Right ventricle myocardium superior (tissue), 1 donor: ENCODE results near the gene ENOX1. TPM values are rescaled to one million over a fixed set of nuclear protein-coding genes. Genes with fewer than 3 reads are reported as not detected.
A peak's percentile ranks its signal among the peaks of the same experiment; 100 is the strongest.

ENCODE experiments used
- ATAC-seq: fragments of 200-7000 bp; cut with Tn5 transposase; one replicate; pipeline ENCODE4 v1.9.1; 2020; ENCODE audit warnings: mild to moderate bottlenecking; ENCODE audit not compliant: poor library complexity
- DNase-seq: peaks from one replicate; pipeline ENCODE4 v3.0.0-alpha.2; 2020
- intact Hi-C: fragments of 100-400 bp; cut with DNase I; formaldehyde crosslinking; loops from one replicate; pipeline ENCODE4 v1.11.2; 2022
- total RNA-seq: library from RNA; stranded (reverse); fragmentation: NEBNext Ultra II Directional; extraction: Animal tissue kit (Norgen Biotek cat#: 25700); gene quantifications from one replicate; pipeline ENCODE4 v1.2.1, GENCODE V29; 2021
- donor health status: DM: no; HTN: yes; CAD: no; lungs with severe emphysema.

Gene ENOX1
- total RNA-seq, 1 donor from 2014 or later = 7.5 TPM

GRCh38 chr13:43482026-43482425 is 304.7 kb downstream of the ENOX1 start:
- ATAC-seq (no peak), DNase-seq (no peak)
- intact Hi-C loops = no loop called here

- ATAC-seq = no peak
- intact Hi-C loops = no loop called here
These were observed 307.9 kb downstream of the ENOX1 start for GRCh38 chr13:43478902-43479301.

GRCh38 chr13:43478211-43478610 is 308.6 kb downstream of the ENOX1 start:
- DNase-seq (no peak), ATAC-seq (no peak)
- intact Hi-C loops = no loop called here

More at GRCh38 chr13:43478902-43479301, 307.9 kb downstream of the ENOX1 start:
- no peak for DNase-seq

DNA sequence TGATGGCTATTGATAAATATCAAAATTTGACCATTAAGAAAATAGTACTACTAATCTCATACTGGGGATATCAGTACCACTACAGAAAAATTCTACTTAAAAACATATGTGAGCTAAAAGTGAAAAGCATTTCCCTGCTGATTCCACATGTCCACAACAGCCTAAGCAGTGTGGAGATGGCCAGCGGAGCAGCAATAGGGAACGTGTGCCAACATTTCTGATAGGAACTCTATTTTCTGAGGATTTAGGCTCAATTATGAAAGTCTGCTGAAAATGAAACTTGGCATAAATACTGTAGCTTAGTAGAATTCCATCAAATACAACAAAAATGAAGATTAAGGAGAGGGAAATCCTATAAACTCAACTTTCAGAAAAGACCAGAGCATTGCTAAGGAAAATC is 311.6 kb downstream of the ENOX1 start:
- intact Hi-C loops = no loop called here
- peak; percentile 39 for DNase-seq
- peak; percentile 63 for ATAC-seq

DNA sequence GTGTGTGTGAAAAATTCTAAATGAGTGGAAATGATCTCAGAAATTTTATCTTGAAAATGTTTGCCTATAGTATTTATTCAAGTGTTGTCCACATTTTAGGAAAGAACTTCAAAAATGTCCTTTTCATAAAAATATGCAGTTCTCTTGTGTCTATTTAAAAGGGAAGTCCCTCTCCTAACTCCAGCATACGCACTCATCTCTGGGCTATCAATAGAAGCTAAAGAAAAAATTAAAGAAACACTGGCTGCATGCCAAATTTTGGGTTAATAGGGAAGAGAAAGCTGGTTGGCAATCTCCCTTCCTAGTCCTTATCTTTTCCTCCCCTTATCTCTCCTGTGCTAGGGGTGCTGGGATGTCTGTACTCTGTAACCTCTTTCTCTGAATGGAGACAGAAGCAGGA is 313.3 kb downstream of the ENOX1 start:
- ATAC-seq = peak; percentile 71
- intact Hi-C loops = no loop called here
- no peak for DNase-seq

GRCh38 chr13:43472980-43473379 is 313.8 kb downstream of the ENOX1 start:
- no peak for DNase-seq
- intact Hi-C loops = no loop called here
- no peak for ATAC-seq

DNA sequence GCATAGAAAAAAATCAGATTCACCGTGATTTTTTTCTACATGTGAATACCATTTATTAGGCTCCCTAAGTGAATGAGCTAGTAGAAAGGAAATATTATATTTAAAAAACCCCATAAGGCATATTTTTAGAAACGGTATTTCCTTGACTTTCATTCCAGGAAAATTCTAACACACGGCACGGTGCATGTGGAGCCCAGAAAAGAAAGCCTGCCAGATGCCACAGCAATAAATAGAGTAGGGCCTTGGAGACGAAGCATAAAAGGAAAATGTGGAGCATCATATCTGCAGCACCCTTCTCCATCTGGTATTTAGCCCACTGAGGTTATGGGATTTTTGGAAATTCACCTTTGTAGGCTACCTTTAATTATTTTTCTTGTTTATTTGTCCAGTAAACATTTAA is 314.4 kb downstream of the ENOX1 start:
- intact Hi-C loops = no loop called here
- DNase-seq (no peak), ATAC-seq (peak; percentile 73)

- ATAC-seq = no peak
- no peak for DNase-seq
- intact Hi-C loops = no loop called here
These were observed 316.2 kb downstream of the ENOX1 start for GRCh38 chr13:43470610-43471009.

DNA sequence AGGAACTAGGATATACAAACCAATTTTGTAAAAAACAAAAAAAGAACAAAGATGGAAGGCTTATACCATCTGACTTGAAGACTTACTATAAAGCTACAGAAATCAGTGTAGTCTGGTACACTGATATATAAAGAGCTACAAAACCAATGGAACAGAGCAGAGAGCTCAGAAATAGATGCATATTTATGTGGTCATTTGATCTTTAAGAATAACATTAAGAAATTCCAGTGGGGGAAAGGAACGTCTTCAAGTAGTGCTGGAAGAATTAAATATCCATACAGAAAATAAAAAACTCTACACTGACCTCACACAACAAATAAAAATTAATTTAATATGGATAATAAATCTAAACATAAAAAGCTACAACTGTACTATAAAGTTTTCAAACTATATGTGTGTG is 317.0 kb downstream of the ENOX1 start:
- ATAC-seq = no peak
- DNase-seq = no peak
- intact Hi-C loops = no loop called here

DNA sequence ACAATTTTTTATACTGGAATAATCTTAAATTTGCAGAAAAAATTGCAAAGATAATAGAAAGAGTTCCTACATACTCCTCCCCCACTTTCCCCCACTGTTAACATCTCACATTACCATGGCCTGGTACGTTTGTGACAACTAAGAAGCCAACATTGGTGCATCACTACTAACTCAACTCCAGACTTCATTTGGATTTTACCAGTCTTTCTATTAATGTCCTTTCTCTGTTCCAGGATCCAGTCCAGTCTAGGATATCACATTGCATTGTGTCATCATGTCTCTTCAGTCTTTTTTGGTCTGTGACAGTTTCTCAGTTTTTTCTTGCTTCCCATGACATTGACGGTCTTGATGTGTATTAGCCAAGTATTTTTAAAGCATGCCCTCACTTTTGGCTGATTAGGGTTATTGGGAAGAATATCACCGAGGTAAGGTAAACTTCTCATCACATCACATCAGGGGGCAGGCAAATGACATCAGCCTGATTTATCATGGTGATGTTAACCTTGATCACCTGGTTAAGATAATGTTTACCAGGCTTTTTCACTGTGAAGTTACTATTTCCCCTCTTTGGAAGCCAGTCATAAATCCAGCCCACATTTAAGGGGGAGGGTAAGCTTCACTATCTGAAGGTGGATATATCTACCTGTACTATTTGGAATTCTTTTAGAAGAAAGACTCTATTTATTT is 322.1 kb downstream of the ENOX1 start:
- DNase-seq (no peak), ATAC-seq (no peak)
- intact Hi-C loops = no loop called here

DNA sequence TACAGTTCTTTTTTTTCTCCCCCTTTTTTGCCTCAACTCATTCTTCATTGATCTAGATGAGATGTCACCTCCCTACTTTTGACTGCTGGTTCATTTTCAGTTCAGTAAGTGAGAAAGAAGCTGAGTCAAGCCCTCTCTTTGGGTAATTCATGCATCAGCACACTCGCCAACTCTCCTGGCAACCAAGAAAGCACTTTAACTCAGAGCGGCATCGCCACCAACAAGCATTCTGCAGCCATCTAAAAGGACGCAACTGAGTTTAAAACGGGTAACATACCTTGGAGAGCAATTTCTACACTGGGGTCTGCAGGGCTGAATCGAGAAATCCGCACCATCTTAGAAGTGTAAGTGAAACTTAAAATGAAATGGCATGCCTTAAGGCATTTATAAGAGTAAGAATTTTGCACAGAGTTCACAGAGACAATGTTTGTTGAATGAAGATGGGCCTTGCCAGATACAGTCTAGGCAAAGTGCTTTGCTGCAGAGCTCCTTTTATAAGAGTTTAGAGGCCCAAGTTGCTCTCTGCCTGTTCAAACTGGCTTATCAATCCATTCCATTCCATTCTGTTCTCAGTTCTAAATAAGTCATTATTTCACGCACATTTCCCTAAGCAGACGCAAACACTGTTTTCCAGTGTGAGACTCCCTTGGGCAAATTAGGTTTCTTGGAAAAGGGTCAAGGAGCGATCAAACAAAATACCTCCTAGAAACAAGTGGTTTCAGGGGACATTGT is 338.0 kb downstream of the ENOX1 start:
- no peak for ATAC-seq
- DNase-seq = no peak
- intact Hi-C loops = no loop called here

- ATAC-seq (no peak), DNase-seq (no peak)
- intact Hi-C loops = no loop called here
These were observed 340.6 kb downstream of the ENOX1 start for GRCh38 chr13:43446126-43446525.

- DNase-seq (no peak), ATAC-seq (no peak)
- intact Hi-C loops = no loop called here
These were observed 341.1 kb downstream of the ENOX1 start for GRCh38 chr13:43445668-43446067.

GRCh38 chr13:43444081-43444480 is 342.7 kb downstream of the ENOX1 start:
- intact Hi-C loops = no loop called here
- no peak for ATAC-seq
- no peak for DNase-seq

- ATAC-seq = no peak
These were observed 344.8 kb downstream of the ENOX1 start for GRCh38 chr13:43441899-43442499.

DNA sequence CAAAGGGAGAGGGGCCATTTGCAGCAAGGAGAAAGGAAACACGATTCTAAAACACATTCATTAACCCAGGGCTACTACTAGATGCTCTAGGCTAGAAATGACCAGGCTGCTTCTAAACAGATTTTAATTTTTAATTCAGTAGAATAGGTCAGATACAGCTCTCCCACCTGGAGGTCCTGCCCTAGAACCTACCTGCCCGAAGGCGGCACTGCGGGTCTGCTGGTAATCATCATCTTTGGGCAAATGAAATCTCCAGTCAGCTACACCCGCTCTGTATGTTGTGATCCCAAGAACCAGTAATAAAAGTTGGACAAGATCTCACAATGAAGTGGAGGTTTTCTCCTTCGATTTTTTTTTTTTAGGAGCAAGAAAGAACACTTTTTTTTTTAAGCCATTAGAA is 345.3 kb downstream of the ENOX1 start:
- no peak for ATAC-seq
- DNase-seq = no peak
- intact Hi-C loops = no loop called here

More at GRCh38 chr13:43441899-43442499, 344.8 kb downstream of the ENOX1 start:
- no peak for DNase-seq
- intact Hi-C loops = no loop called here

- peak; percentile 44 for DNase-seq
- ATAC-seq = peak; percentile 71
- intact Hi-C loops = no loop called here
These were observed 352.6 kb downstream of the ENOX1 start for GRCh38 chr13:43434191-43434590.

DNA sequence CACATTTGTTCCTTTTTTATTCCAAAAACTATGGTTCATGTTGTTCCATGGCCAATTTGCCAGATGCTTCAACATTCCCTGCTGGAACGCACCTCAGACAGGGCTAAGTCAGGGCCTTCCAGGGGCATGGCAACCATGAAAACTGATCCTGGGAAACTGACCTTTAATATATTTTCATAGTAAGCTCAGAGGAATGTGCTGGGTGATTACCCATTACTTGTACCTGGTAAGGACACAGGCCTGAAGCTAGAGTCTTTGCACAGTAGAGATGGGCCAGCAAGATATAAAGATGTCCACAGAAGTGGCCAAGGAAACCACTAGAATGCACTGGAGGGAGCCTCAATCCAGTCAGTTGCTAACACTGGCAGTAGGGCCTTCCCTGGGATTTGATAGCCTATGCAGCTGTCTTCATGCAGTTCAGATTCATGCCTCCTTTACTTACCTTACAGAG is 353.1 kb downstream of the ENOX1 start:
- DNase-seq (no peak), ATAC-seq (peak; percentile 55)
- intact Hi-C loops = no loop called here

- DNase-seq (no peak), ATAC-seq (peak; percentile 64)
- intact Hi-C loops = no loop called here
These were observed 353.8 kb downstream of the ENOX1 start for GRCh38 chr13:43432958-43433357.

GRCh38 chr13:43431841-43432240 is 354.9 kb downstream of the ENOX1 start:
- intact Hi-C loops = no loop called here
- DNase-seq (no peak), ATAC-seq (no peak)
